Activated CD4-positive, alpha-beta T cell treated with anti-CD3 and anti-CD28 coated beads for 48 hours (primary cell): ENCODE results near the gene GRK3.
A peak's percentile ranks its signal among the peaks of the same experiment; 100 is the strongest.

Experiments
- DNase-seq: peaks from one replicate; pipeline ENCODE4 v3.0.0-alpha.2; 2020

GRK3 gene

DNA sequence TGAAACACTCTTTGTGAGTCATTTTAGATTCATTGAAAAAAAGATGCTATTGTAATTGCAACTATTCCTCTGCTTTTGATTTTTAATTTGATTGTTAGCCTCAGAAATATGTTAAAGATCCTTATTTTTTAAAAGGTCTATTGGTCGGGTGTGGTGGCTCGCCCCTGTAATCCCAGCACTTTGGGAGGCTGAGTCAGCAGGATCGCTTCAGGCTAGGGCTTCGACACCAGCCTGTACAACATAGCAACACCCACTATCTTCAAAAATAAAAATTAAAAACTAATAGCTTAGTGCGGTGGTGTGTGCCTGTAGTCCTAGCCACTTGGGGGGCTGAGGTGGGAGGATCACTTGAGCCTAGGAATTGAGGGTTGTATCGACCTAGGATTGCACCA is 105.6 kb downstream of the GRK3 start:
- DNase-seq: no peak

DNA sequence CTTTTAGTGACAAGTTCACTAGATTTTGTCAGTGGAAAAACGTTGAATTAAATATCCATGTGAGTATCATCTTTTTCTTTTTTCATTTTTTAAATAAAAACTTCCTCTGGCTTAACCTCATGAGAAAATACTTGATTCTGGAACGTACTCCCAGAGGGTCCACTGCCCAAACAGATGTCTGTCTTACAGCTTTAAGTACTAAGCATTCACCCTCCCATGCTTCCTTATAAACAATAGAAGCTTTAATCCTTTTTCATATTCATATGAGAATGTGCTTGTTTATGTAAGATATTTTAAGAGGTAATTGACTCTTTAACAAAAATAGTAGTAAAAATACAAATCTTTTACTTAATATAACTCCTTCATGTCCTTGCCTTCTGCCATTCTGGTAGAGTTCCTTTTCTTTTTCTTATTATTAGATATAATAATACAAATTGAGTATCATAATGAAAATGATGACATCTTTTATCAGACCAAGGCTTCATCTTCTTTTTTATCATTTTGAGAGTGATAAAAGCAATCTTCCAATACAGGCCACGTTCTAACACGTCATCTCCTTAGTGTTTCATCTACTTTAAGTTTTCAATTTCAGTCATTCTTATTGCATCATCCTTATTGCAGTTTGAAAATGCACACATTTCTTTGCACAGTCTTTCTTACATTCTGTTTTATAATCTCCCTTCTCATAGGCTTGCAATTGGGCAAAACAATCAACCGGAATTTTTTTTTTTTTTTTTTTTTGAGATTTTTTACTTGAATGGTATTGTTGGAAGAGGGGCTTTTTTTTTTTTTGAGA is 108.0 kb downstream of the GRK3 start:
- DNase-seq: no peak

DNA sequence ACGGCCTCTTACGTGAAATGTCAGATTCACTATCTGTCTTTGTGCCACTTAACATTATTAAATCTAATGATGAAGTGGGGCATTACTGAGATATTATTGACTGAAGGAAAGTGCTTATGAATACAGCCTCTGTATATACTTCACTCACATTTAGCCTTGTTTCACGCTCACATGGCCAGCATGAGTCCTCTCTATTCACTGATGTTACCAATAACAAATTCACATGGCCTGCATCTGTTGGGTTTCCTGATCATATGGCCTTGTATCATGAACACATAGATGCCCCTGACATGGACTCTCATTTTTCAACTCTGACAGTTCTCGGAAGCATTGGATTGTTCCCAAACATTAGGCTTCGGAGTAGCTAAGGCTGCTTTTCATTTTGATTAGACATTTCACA is 109.2 kb downstream of the GRK3 start:
- no peak for DNase-seq

DNA sequence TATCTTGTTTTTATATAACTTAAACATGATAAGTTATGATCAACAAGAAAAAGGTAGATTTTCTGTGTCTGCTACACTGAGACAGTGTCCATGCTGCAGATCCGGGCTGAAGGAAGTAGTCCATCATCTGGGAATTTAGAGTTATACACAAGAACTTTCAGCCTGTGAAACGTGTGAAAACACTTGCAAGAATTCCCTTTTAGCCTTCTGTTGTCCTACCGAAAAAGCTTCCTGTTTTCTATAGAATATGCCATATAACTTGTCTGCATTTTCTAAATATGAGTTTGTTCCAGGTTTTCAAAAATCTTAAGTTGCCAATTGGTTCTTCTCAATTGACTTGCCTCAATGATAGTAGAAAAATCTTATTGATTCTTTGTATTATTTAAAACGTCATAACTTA is 113.2 kb downstream of the GRK3 start:
- no peak for DNase-seq

DNA sequence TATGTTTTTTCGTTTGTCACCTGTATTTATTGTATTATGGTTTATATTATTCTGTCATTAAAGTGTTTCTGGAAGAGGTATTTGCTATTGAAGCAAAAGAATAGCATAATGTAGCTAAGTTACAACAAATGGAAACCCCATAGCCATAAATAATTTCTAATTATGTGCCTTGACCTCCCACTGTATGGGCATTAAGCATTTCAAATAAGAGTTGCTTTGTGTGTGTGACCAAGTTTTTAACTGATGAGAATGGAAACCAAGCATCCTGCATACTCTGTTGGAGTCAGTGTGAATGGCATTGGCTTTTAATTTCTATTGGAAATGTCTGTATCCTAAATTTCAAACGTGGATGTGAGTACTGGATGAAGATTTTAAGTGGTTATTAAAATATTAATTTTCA is 115.6 kb downstream of the GRK3 start:
- DNase-seq: no peak

DNA sequence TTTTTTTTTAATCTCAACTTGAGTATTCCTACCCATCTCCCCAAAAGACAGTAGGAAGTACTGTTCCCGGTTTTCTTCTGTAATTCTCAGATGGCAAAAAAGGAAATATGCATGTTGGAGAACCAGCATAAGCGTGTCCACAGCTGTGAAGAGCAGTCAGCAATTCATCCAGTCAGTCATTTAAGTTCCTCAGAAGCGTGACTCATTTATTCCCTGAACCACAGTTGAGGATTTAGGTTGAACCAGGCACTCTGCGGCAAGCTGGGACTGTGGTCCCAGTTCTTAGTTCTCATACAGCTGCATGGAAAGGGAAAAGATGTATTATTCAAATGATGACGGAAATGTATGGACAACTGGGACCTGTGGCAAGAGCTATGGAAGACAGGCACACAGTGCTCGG is 116.5 kb downstream of the GRK3 start:
- peak; percentile 4 for DNase-seq

DNA sequence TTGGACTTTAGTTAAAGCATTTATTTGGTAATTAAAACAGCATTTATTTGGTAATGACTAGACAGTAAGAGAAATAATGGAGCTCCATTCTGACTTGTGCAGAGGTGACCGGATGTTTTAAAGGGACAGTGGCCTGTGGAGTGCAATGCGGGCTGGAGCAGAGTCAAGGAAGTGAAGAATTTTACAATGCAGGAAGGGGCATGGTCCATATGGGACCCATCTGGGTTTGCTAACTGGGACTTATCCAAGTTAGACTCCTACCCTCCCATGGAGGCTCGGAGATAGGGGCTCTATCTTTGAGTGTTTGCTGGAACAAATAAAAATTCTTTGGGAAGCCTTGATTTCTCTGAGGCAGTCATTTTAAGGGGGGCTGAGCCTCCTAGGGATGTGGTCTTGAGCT is 117.6 kb downstream of the GRK3 start:
- no peak for DNase-seq

DNA sequence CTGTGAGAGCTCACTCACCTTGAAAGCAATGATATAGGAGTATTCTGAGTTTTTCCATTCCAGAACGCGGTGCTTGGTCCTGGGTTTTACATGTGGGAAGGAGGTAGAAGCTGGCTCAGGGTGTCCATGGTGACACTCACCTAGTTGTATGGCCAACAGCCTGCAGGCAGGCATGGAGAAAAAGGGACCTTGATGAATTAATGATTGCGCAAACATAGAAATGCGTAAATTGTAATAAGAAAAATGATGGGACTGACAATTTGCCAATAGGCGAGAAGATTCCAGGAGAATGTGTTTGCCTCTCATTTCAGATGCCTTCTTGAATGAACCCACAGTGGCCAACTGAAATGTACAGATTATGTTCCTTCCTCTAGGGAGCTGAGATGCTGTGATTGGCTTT is 124.2 kb downstream of the GRK3 start:
- DNase-seq: no peak

DNA sequence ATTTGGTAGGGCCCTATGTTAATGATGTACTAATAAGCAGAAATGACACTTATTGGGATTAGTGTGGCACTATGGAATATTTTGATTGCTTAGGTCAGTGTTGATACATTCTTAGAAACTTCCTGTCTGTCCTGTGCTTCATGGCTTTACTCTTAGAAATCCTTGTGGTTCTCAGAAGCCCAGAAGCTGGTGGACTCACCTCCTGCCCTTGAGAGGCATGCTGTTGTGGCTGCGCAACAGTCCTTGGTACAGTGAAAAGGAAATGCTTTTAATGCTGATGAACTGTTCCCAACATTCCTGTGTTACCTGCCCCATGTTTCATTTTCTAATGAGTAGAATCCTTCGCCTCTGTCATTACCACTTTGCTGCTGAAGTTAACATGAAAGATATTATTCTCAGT is 125.2 kb downstream of the GRK3 start:
- DNase-seq: no peak

DNA sequence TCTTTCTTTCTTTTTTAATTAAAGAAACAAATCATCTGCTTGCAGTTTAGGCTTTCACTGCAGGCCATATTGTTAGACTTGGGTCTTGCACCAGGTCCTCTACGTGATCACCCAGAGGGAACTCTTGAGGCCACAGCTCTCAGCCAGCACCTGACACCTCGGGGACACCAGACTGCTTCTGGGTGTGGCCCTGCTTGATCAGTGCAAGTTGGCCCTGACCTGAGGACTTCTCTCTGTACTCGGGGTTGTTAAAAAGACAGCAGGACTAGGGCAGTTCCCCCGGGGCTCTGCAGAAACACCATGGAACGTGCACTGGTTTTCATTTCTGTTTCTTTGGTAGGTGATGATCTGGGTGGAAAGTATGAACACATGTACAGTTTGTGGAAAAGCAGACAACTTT is 126.3 kb downstream of the GRK3 start:
- DNase-seq: no peak

DNA sequence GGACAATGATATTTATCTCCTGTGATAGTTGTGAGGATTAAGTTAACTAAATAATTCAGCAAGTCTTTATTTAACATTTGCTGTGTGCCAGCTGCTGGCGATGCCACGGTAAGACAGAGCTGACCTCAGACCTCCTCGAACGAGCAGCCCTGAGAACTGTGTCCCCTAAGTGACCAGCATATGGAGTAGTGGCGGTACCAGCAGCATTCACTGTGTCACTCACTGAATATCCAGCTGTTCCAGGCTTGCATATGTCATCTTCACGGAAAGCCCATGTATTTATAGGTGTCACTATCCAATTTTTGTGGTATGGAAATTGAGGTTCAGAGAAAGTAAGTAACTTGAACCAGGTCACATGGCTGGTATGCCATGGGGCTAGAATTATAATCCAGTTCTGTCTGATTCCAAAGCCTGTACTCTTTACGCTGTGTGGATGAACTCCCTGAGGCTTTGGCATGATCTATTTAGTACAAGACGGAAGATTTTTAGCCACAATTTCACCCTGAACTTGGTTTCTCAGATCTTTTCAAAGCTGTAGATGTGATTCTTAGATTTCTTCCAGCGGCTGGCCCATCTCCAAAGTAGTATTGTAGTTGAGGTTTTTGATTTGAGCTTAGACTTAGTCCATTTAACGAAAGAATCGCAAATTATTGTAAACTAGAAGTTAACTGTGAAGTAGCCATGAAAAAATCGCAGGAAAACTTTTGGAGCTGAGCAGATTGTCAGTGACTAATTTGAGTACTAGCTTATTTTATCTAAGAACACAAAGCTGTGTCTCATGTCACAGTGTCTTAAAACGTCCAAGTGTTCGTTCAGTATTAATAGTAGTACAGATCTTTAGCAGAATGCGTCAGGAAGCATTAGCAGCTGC is 128.2 kb downstream of the GRK3 start:
- no peak for DNase-seq

DNA sequence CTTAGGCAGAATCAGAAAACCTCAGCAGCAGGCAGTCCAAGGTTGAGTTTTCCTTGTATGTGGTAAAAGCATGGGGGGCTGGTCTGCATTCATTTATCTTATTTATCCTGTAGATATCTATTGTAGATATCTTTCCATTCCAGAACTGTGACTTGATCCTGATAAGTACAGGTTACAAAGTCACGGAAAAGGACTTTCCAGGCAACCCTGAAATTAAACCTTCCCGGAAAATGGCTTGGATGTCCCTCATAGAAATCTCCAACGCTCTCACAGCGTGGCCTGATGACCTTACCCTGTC is 128.7 kb downstream of the GRK3 start:
- no peak for DNase-seq

DNA sequence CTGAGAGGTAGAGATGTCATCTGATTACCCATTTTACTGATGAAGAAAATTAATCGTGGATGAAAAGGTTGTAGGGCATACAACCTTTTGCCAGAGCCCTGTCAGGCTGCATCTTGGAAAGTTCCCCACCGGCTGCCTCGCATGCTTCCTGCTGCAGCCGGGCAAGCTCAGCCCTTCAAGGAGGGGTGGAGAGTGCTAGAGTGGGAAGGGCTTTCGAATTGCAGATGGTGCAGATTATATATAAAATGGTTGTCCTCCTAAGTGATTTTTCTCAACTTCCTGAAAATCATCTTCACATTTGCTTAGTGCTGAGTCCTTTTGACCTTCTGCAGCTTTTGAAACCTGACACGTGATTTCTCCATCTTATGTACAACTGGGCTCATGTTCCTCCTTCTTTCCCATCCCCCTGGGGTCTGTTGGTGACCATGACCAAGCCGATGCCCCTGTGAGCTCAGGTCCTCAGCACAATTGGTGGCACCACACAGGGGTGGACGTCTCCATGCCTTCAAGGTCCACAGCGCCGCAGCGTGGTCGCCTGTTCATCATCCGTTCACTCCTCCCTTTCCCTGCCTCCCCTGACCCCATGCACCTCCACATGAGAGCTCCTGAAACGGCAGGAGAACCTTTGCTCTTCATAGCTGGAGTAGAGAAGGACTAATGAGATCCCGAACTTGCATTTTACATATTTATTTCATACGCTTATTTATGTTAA is 129.9 kb downstream of the GRK3 start:
- no peak for DNase-seq

DNA sequence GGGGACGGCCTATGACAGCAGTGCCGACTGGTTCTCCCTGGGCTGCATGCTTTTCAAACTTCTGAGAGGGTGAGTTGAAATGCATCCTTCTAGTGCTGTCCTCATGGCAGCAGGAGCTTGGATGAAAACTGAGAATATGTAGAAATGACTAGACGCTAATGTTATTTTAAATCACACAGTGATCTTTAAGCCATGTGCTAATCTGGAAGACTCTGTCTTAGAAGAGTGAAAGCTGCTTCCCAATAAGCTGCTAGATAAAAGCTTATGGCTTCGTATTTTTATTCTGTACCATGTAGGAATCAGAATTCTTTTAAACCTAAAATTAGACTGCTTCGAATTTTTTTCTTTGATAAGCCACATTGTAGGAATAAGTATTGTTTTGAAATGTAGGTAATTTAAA is 130.7 kb downstream of the GRK3 start:
- no peak for DNase-seq

DNA sequence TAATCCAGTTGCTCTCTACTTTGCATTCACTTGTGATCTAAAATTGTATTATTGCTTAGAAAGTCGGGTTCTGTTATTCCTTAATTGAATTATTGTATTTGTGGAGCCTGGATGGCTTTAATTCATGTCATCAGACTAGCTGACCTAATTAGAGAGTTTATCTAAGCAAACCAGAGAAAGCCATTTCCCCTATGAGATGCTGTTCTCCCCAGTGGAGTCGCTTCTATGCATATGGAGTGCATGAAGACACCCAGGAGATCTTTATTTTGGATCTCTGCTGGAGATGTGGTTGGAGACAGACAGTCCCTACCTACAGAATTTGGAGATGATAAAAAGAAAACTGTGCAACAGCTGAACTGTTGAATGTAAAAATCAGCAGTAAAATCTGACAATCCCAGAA is 132.3 kb downstream of the GRK3 start:
- no peak for DNase-seq

DNA sequence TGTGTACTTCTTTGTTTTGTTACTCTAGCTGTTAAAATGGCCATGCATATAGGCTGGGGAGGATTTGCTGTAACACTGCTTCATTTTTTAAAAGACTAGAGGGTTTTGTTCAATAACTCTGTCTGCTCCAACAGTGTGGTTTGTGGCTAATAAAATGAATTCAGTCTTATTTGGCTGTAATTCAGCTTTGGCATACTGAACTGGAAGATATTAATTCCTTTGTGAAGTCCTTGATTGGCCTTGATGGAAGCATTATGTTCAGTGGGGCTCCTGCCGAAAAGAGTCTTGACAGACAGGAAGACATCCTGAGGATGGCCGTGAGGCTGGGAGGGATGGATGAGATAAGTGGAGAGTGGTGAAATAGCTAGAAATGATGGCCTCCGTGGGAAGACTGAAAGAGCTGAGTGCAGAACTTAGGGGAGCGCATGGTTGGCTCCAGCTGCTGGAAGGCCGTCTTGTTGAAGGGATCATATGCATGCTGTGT is 132.7 kb downstream of the GRK3 start:
- DNase-seq: no peak

DNA sequence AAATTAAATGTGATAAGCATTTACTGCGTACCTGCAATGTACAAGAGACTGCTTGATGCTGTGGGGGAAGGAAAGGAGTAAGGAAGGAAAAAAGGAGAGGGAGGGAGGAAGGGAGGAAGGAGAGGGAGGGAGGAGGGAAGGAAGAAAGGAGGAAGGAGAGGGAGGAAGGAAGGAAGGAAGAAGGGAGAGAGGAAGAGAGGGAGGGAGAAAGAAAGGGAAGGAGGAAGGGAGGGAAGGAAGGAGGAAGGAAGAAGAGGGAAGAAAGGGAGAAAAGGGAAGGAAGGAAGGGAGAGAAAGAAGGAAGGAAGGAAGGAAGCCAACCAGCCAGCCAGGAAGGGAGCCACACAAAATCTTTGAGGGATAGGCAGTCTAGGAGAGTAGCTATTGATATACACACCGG is 133.5 kb downstream of the GRK3 start:
- no peak for DNase-seq

DNA sequence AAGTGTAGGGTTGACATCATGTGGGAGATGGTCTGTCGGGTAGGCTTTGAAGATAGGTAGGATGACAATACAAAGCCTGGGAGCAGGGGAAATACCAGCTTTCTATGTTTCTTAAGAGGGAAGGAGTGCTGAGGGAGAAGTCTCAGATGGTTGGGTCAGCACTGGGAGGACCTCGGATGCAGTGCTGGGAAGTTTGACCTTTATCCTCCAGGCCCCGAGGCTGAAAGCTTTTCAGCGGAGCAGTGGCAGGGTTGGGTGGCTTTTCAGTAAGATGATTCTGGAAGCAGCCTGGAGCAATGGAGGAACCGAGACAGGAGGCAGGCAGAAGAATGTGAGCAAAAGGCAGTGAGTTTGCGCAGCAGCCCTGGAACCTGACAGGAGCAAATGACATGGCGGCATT is 134.0 kb downstream of the GRK3 start:
- DNase-seq: no peak

DNA sequence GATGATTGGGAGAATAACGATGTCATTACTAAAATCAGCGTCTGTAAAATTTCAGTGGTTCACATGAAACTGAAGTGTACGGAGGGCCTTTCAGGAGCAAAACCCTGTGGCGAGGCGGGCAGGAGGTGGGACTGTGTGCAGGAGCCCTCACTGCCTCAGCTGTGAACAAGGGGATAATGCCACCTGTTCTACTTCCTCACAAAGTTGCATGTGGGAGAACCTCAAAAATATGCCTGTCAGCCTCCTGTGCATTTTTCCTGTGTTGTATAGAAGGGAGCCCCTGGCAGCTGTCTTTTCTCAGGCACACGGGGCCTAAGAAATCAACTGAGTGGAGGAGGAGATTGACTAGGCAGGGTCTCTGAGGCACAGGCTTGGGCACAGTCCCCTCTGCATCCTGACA is 134.5 kb downstream of the GRK3 start:
- no peak for DNase-seq

DNA sequence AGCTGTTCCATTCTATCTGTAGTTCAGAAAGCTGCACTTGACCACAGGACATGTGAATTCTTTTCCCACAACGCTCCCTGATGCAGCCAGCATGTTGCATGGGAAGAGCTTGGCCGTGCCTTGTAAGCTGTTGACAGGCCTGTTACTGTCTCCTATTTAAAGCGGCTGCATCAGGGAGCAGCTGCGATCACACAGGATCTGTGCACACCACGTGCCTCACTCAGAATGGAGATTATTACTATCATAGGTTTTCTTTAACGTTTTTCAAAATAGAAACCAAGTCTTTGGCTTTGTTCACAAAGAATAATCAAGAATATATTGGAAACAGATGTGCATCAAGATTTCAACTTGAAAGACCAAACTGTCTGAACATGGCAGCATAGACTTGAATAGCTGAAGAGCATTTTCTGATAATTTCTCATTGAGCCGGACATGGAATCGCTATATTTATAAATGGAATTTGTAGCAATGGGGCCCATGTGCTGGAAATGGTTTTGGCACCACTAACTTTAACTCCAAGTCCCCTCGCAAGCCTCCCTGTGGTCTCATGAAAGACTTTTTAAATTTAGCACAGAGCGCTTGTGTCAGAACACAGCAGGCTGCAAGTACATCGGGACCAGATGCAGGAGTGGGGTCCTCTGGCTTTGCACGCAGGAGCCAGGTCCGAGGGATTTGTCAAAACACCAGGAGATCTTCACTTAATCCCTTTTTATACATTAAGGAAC is 136.7 kb downstream of the GRK3 start:
- DNase-seq: no peak

DNA sequence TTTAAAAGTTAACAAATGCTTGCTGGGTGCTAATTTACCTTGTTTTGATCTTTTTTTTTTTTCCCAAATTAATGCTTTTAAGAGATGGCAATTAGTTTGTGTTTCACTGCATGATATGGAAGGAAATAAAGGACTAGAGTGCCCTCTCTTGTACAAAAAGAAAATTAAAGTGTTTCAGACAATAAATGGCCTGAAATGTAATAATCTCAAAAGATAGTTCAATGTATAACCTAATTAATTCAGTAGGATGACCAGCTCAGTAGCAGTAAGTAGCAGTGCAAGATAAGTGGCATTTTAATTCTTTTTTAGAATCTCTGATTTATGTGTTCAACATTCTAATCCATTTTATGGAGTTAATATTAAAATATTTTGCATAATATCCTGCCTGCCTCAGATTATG is 137.6 kb downstream of the GRK3 start:
- DNase-seq: no peak

DNA sequence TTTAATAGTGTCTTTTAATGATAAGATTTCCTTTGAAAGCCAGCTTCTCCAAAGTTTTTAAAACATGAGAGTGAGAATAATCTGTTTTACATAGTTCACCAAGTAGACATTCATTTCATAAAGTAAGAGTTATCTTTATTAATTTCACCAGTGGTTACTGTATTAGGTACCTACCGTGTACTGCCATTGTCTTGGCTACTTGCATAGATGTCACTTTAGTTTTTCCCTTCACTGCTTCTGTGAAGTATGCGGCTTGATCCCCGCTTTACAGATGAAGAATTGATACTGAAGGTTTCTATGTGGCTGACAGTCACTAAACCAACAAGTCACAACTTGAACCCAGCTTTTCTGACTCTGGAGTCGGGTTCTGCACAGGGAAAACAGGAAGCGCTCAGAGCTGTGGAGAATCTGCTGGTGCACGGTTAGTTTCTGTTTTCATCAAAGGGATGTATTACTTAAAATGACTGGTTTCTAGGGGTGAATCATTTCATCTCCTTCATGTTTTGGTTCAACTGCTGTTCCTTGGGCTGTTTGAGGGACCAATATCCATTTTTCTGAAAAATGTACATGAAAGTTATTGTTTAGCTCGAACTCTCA is 138.2 kb downstream of the GRK3 start:
- DNase-seq: peak; percentile 28

DNA sequence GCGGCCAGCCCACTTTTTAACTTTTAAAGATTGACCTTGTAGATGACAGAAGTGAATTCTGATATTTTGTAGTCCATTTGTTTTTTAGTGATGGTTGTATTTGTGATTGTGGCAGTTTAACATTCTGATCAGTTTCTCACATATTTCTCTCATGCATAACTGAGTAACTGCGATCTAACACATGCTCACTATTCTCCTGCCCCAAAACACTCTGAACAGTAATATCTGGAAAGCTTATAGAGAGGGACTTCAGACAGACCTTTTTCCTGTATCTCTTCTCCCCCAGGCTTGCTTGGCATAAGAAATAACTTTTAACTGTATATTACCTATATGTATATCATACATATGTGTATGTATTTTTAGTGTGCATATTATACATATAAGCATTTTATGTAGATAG is 140.2 kb downstream of the GRK3 start:
- DNase-seq: no peak
